A549 treated with GW870086 at 1 μM for 4 hours (cell line): ENCODE data around the gene LENG1. TPM values are rescaled to one million over a fixed set of nuclear protein-coding genes. Genes with fewer than 3 reads are reported as not detected.

Source experiments
- total RNA-seq: library from RNA; stranded (reverse); fragments of 200-300 nt; extraction: Qiagen RNA extraction; gene quantifications from 5 replicates; pipeline ENCODE4 v1.2.3, GENCODE V29; 2022; ENCODE audit warnings: low read depth

The LENG1 gene
- 7.3 to 9.1 TPM (median 8.1 TPM) in 5 replicates for total RNA-seq

DNA sequence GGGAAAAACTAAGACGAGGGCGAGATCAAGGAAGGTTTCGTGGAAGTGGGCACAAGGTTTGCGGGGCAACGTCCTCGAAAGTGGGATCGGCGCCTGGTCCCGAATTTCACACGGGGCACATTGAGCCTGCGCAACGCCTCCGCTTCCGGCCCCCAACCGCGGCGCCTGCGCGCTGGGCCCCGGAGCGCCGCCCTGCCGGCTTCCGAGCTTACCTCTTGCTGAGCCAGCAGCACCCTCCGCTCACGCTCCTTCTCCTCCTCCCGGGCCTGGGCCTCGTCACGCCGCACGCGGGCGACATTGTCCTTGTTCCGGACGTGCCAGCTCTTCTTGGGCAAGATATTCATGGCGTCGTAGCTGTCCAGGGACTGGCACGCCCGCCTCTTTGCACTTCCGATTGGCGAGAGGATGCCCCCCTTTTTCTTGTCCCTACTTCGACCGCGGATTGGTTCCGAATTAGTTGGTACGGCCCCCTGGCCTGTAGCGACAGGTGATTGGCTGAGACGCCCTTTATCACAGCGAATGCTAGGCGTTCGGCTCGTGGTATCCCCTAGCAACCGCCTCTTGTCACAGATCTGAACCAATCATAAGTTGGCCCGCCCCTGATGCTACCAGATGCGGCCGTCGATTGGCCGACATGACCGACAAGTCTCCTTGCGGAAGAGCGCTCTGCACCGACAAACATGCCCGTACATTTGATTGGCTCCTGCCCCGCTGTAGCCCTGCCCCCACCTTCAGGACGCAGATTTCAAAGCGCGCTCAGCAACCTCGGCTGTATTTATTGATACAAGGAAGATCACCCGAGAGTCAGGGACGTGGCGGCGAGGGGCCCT lies at the start of gene LENG1:
Gene LENG1, minus strand, starts transcription at position 370 of the 830 bp plus-strand sequence. Its CDS starts 26 bp downstream, at position 344.

DNA sequence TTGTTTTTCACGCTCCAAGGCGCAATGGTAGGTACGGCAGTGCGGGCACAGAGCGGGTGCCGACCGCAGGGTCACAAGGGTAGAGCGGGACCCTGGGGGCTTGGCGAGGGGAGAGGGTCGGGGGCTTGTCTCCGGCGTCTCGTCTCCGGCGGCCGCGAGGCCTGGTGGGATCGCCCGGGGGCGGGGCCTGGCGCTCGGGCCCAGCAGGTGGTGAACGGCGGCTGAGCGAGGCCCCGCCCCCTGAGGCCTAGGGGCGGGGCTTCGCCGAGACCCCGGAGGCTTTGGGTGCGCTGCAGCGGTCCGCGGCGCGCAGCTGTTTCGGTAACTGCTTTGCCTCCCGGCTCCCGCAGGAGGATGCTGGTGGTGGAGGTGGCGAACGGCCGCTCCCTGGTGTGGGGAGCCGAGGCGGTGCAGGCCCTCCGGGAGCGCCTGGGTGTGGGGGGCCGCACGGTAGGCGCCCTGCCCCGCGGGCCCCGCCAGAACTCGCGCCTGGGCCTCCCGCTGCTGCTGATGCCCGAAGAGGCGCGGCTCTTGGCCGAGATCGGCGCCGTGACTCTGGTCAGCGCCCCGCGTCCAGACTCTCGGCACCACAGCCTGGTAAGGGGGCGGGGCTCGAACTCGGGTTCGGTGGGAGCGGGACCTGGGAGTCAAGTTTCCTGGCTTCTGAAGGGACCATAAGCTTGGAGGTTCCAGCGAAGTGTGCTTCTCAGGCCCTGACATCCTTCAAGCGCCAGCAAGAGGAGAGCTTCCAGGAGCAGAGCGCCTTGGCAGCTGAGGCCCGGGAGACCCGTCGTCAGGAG lies 31.7 kb upstream of the LENG1 start, which contains the start of gene TSEN34:
Gene TSEN34, plus strand, starts transcription at position 298 of the 800 bp plus-strand sequence. Its CDS starts 57 bp downstream, at position 355.

DNA sequence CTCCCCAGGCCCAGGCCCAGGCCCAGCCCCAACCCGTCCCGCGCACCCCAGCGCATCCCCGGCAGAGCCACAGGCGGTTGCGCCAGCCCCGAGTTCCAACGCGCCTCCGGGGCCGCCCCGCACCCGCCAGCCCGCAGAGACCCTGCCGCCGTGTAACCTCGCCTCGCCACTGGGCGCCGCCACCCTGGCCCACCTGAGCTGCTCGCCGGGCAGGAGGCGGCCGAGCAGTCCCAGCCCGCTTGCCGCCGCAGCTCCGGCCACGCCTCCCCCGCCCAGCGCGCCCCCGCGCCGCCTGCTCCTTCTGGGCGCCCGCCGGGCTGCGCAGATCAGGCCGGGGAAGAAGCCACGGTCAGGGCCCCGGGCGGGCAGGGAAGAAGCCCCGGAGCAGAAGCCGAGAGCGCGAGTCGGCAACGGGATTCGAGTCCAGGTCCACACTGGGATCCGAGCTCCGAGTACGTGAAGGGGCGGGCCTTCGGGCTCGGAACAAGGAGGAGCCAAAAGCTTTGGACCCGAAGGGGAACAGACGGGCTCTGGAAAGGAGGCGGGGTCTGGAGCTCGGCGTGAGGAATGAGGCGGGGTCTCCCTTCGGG lies 29.7 kb upstream of the LENG1 start, which contains the start of gene MBOAT7:
Gene MBOAT7, minus strand, starts transcription at position 436 of the 590 bp plus-strand sequence. CDS start 1,072 bp downstream, outside the sequence.

DNA sequence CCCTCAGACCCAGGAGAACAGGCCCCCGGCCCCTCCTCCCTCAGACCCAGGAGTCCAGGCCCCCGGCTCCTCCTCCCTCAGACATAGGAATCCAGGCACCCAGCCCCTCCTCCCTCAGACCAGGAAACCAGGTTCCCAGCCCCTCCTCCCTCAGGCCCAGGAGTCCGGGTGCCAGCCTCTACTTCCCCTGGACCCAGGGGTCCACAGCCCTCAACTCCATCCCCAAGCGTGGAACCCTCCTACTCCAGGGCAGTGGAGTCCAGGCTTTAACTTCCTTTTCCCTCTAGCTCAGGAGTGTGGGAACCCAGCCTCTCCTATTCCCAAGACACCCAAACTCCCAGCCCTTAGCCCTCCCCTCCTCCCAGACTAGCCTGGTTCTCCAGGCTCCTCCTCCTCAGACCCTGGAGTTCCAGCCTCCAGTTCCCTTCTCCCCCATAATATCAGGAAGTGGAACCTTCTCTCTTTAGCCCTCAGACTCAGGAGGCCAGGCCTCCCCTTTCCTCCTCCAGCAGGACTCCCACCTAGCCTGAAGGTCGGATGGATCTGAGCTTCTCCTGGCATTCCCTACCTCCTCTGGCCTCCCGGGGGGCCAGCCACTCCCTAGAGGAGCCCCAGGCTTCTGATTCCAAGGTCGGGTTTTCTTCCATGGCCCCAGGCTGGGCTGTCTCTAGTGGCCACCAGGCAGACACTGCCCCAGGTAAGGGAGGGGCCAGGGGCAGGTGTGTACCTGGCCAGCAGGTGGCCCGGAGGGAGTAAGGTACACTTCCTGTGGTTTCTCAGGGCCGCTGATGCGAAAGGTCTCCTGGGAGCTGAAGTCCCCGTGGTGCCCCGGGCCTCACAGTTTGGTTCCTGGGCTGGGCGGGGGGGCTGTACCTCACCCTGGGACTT lies 13.2 kb upstream of the LENG1 start, which contains the start of gene TMC4:
Gene TMC4, minus strand, starts transcription at position 690 of the 888 bp plus-strand sequence. Its CDS starts 43 bp downstream, at position 647.

DNA sequence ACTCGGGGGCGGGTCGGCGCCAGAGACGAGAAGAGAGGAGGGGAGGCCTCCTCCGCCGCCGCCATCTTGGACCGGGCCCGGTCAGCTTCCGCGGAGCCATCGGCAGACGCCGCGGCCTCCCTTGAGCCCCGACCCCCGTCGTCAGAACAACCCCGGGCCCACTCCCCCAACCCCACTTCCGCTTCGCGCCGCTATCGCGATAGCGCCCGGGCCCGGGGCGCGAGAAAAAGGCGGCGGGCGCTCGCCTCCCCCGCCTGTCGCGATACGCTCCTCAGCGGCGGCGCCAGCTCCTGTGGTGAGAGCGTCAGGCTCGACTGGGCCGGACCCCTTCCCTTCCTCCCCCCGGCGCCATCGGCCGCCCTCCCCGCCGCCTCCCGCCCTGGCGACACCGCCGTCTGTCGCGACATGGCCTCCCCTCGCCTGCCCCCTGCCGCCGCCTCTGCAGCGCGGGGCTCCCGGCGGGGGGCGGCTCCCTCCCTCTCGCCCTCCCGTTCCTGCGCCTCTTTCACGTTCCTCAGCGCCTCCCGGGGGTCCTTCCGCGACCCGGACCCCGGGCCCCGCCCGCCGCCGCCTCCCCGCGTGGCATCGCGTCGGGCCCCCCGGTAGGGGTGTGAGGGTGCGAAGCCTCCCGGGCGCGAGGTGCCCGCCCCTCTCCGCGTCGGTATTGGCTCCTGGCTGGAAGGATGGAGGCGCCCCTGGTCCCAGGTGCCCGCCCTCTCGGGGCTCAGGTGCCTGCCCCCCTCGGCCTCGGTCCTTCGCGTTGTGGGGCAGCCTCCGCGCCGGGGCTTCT lies 21.6 kb downstream of the LENG1 start, which contains the start of gene CNOT3:
Gene CNOT3, plus strand, starts transcription at position 64 of the 790 bp plus-strand sequence. CDS start 5,217 bp downstream, outside the sequence.

DNA sequence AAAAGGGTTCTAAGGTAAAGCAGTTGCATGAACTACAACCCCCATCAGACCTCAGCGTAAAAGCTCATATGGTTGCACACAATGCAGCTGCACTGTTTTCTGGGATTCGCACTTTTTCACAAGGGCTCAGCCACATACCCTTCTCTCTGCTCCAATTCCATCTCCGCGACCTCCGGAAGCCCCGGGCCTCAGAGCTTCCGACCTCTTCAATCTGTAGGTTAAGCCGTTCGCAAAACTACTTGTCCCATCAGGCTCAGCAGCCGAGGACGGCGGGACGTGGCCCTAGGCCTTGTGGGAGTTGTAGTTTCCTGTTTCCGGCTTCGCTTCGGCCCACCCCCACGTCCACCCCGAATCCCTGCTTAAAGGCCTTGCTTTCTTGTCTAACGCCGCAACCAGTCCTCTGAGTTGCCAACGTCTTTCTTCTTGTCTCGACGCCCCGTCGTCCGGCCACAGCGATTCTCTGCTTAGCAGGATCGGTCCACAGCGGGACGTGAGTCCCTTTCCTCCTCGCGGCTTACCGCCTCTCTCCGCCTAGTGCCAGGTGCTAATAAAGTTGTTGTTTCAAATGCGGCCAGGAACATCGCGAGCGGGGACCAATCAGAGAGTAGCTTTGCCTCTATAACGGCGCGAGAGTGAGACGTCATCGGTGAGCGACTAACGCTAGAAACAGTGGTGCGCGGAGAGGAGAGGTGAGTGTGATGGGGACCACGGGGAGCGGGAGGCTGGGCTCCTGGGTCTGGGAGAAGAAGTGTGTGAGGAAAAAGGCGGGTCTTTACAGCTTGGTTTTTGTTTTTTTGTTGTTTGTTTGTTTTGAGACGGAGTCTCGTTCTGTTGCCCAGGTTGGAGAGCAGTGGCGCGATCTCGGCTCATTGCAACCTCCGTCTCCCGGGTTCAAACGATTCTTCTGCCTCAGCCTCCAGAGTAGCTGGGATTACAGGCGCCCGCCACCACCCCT lies 44.1 kb downstream of the LENG1 start, which contains the start of the genes PRPF31 and TFPT:
Gene PRPF31, plus strand, starts transcription at position 646 of the 955 bp plus-strand sequence. CDS start 2,525 bp downstream, outside the sequence.
Gene TFPT, minus strand, starts transcription at position 549 of the 955 bp plus-strand sequence. Its CDS starts 388 bp downstream, at position 161.

Other genes starting within 250 kb of the LENG1 start
- 0.66 to 1.2 TPM (median 1.1 TPM) in 5 replicates for gene CACNG8, start 196.8 kb downstream of the LENG1 start, total RNA-seq
- 7.9 to 14.2 TPM (median 11.6 TPM) in 5 replicates for gene CACNG6, start 168.1 kb downstream of the LENG1 start, total RNA-seq
- 0.27 to 1.5 TPM (median 0.47 TPM) in 5 replicates for gene VSTM1, start 95.8 kb downstream of the LENG1 start, total RNA-seq
- gene TARM1, start 78.4 kb downstream of the LENG1 start, total RNA-seq = not detected in 5 replicates
- gene OSCAR, start 58.9 kb downstream of the LENG1 start, total RNA-seq = 0.17 to 0.44 TPM (median 0.23 TPM) in 5 replicates
- 196 to 262 TPM (median 224 TPM) in 5 replicates for gene NDUFA3, start 56.9 kb downstream of the LENG1 start, total RNA-seq
- gene TFPT, start 44.1 kb downstream of the LENG1 start, total RNA-seq = 19.1 to 23.8 TPM (median 20.9 TPM) in 5 replicates
- gene PRPF31, start 44.0 kb downstream of the LENG1 start, total RNA-seq = 104 to 119 TPM (median 115 TPM) in 5 replicates
- gene CNOT3, start 22.0 kb downstream of the LENG1 start, total RNA-seq = 44.4 to 68.3 TPM (median 63.5 TPM) in 5 replicates
- 0.53 to 1.7 TPM (median 0.91 TPM) in 5 replicates for gene TMC4, start 13.4 kb upstream of the LENG1 start, total RNA-seq
- 115 to 158 TPM (median 153 TPM) in 5 replicates for gene MBOAT7, start 29.9 kb upstream of the LENG1 start, total RNA-seq
- 86.6 to 131 TPM (median 124 TPM) in 5 replicates for gene TSEN34, start 31.6 kb upstream of the LENG1 start, total RNA-seq
- gene RPS9, start 41.1 kb upstream of the LENG1 start, total RNA-seq = 2,157 to 2,797 TPM (median 2,191 TPM) in 5 replicates
- 0.20 to 0.59 TPM (median 0.31 TPM) in 5 replicates for gene LILRB3, start 63.3 kb upstream of the LENG1 start, total RNA-seq
- gene LILRA6, start 83.1 kb upstream of the LENG1 start, total RNA-seq = not detected in 5 replicates
- gene LILRB5, start 97.6 kb upstream of the LENG1 start, total RNA-seq = 0.05 to 0.15 TPM (median 0.05 TPM) in 4 of 5 replicates, not detected in the other
- 0.06 to 0.24 TPM (median 0.12 TPM) in 4 of 5 replicates, not detected in the other for gene LILRB2, start 121.4 kb upstream of the LENG1 start, total RNA-seq
- gene LILRA5, start 153.4 kb upstream of the LENG1 start, total RNA-seq = not detected in 5 replicates
- not detected in 5 replicates for gene LILRA4, start 179.4 kb upstream of the LENG1 start, total RNA-seq
- gene LAIR1, start 205.2 kb upstream of the LENG1 start, total RNA-seq = 0.18 TPM in 1 of 5 replicates, not detected in the others